Panc1 (cell line): ENCODE data around the gene TULP1.

Source experiments
- CTCF ChIP-seq: fragments of 450-650 bp; IDR thresholded peaks from 2 replicates; pipeline ENCODE4 v1.5.1; 2017; ENCODE audit warnings: mild to moderate bottlenecking
- POLR2AphosphoS5 ChIP-seq: IDR thresholded peaks from 2 replicates; pipeline ENCODE4 v1.6.1; 2012; ENCODE audit warnings: mild to moderate bottlenecking, low read depth, low read length, moderate library complexity
- REST ChIP-seq, 2 experiments: IDR thresholded peaks; 2 replicates each; pipeline ENCODE4 v1.6.1; 2011 to 2012; ENCODE audit warnings: low read depth in 2 of 2, control low read depth in 1 of 2, low read length in 1 of 2, mild to moderate bottlenecking in 1 of 2, moderate library complexity in 1 of 2; ENCODE audit not compliant: insufficient read depth in 1 of 2
- SIN3A ChIP-seq: IDR thresholded peaks from 2 replicates; pipeline ENCODE4 v1.6.1; 2012; ENCODE audit warnings: low read depth, mild to moderate bottlenecking, low read length, moderate library complexity, borderline replicate concordance; ENCODE audit not compliant: insufficient read depth
- TCF7L2 ChIP-seq: IDR thresholded peaks from 2 replicates; pipeline ENCODE4 v1.6.1; 2011; ENCODE audit warnings: mild to moderate bottlenecking, low read depth, low read length, inconsistent platforms

DNA sequence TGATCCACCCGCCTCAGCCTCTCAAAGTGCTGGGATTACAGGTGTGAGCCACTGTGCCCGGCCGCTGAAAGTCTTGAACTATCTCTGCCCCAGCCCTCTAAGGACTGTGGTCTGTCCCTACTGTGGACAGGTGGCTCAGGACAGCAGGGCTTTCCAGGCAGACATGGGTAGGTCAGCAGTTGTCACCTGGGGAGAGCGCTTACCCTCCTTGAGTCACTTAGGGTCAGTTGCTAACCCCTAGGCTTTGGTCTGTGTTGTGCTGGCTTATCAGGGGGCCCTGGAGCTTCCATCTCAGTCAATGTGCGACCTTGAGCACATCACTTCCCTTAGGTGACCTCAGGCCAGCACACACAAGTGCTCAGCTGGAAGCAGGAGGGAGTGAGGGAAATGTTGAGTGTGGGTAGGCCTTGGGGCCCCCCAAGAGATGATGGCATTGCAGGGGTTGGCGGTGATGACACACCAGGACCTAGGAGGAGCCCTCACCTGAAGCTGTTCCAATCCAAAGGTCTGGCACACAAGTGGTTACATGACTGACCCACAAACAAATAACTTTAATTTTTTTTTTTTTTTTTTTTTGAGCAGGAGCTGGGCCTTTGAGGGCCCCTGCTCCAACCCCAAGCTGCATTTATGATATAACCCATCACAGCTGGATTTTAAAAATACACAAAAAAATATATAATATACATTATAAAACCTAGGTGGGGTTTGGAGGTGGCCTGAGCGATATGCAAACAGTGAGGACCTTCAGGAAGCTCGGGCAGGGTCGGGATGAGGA lies 39.4 kb downstream of the TULP1 start:
- TF ChIP-seq CTCF (no peak), TCF7L2 (no peak), POLR2AphosphoS5 (no peak; the same call in 1 of the 2 replicates), REST (IDR thresholded peaks at IDR 0.05; ENCODE audit: insufficient read depth in 1 of 2, low read depth in 2 of 2, low read length in 1 of 2) (no peak), SIN3A (no peak)
